PC-3 (cell line): ENCODE measurements around the gene ITGA8. TPM values are rescaled to one million over a fixed set of nuclear protein-coding genes. Genes with fewer than 3 reads are reported as not detected.

Experiments used
- ATAC-seq: fragments of 200-7000 bp; cut with Tn5 transposase; 2 replicates; pipeline ENCODE4 v1.9.1; 2020; ENCODE audit warnings: mild to moderate bottlenecking, moderate library complexity
- BruUV-seq: library from RNA; stranded (reverse); fragments of 400-500 nt; replicated peaks from 2 replicates; lab custom pipeline; 2021; lab: Mats Ljungman, UMichigan
- CTCF ChIA-PET: fragments of 300-600 bp; sonication (Branson Sonifier 250); formaldehyde crosslinking; loops from one replicate; lab custom pipeline; 2022; ENCODE audit warnings: antibody characterized with exemption; lab: Charles Lee
- POLR2A ChIA-PET: fragments of 300-600 bp; sonication (Branson Sonifier 250); formaldehyde crosslinking; loops from one replicate; lab custom pipeline; 2022; ENCODE audit warnings: antibody characterized with exemption; ENCODE audit not compliant: unreplicated experiment; lab: Charles Lee
- DNase-seq: peaks from one replicate; pipeline ENCODE4 v3.0.0-alpha.2; 2015
- H2AFZ ChIP-seq: fragments of 300-600 bp; sonication (generic); 2 replicates; pipeline ENCODE4 v1.6.0; 2016; ENCODE audit warnings: antibody characterized with exemption, low read length
- H3F3A ChIP-seq: fragments of 300-600 bp; sonication (generic); one replicate; pipeline ENCODE4 v1.6.0; 2017; ENCODE audit warnings: antibody characterized with exemption, low read length, control low read depth, mild to moderate bottlenecking; ENCODE audit not compliant: unreplicated experiment
- H3K27ac ChIP-seq: fragments of 300-600 bp; sonication (generic); 2 replicates; pipeline ENCODE4 v1.5.1; 2016; ENCODE audit warnings: mild to moderate bottlenecking, low read length
- H3K27me3 ChIP-seq: fragments of 300-600 bp; sonication (generic); 2 replicates; pipeline ENCODE4 v1.6.1; 2016; ENCODE audit warnings: low read length, mixed read lengths
- H3K36me3 ChIP-seq: fragments of 300-600 bp; sonication (generic); 2 replicates; pipeline ENCODE4 v1.6.1; 2016; ENCODE audit warnings: low read depth, mixed run types, low read length, mixed read lengths
- H3K4me1 ChIP-seq: fragments of 300-600 bp; sonication (generic); 2 replicates; pipeline ENCODE4 v1.5.1; 2016; ENCODE audit warnings: low read length; ENCODE audit not compliant: insufficient read depth
- H3K4me2 ChIP-seq: fragments of 300-600 bp; sonication (generic); 2 replicates; pipeline ENCODE4 v1.6.0; 2016; ENCODE audit warnings: low read length
- H3K4me3 ChIP-seq: fragments of 300-600 bp; sonication (generic); 2 replicates; pipeline ENCODE4 v1.5.1; 2016; ENCODE audit warnings: mild to moderate bottlenecking, low read length, mixed read lengths
- H3K79me2 ChIP-seq: fragments of 300-600 bp; sonication (generic); 2 replicates; pipeline ENCODE4 v1.6.1; 2017; ENCODE audit warnings: low read length, mixed read lengths
- H3K9ac ChIP-seq: fragments of 300-600 bp; sonication (generic); 2 replicates; pipeline ENCODE4 v1.6.0; 2016; ENCODE audit warnings: mild to moderate bottlenecking, low read length
- H3K9me2 ChIP-seq: fragments of 300-600 bp; sonication (generic); replicated peaks from 2 replicates; pipeline ENCODE4 v1.6.1; 2016; ENCODE audit warnings: mixed run types, low read length, mixed read lengths
- H3K9me3 ChIP-seq: fragments of 300-600 bp; sonication (generic); 2 replicates; pipeline ENCODE4 v1.6.1; 2016; ENCODE audit warnings: low read length, mixed read lengths
- H4K20me1 ChIP-seq: fragments of 300-600 bp; sonication (generic); 2 replicates; pipeline ENCODE4 v1.6.1; 2016; ENCODE audit warnings: low read length, mixed read lengths
- EZH2 ChIP-seq: fragments of 300-600 bp; sonication (generic); IDR thresholded peaks from one replicate; pipeline ENCODE4 v1.6.1; 2017; ENCODE audit warnings: antibody characterized with exemption, mild to moderate bottlenecking, low read length; ENCODE audit not compliant: unreplicated experiment
- EZH2phosphoT487 ChIP-seq: fragments of 300-600 bp; sonication (generic); IDR thresholded peaks from 2 replicates; pipeline ENCODE4 v1.6.1; 2018; ENCODE audit warnings: mild to moderate bottlenecking, antibody characterized with exemption, low read length, borderline replicate concordance
- intact Hi-C: fragments of 100-400 bp; cut with micrococcal nuclease; formaldehyde crosslinking; loops from 2 replicates; pipeline ENCODE4 v1.9.0; 2023
- total RNA-seq: library from RNA; depleted of rRNA; stranded (reverse); fragments of >200 nt; gene quantifications from 2 replicates; pipeline ENCODE4 v1.2.3, GENCODE V29; 2014
- TF ChIP-seq, protein P1 (sequence below): fragments of 300-600 bp; sonication (generic); conservative IDR thresholded peaks from 2 replicates; pipeline ENCODE4 v1.5.1; 2017; ENCODE audit warnings: antibody characterized with exemption, low read depth, mild to moderate bottlenecking, low read length

Gene ITGA8
- total RNA-seq, 1 experiment from 2014 or later: not detected

DNA sequence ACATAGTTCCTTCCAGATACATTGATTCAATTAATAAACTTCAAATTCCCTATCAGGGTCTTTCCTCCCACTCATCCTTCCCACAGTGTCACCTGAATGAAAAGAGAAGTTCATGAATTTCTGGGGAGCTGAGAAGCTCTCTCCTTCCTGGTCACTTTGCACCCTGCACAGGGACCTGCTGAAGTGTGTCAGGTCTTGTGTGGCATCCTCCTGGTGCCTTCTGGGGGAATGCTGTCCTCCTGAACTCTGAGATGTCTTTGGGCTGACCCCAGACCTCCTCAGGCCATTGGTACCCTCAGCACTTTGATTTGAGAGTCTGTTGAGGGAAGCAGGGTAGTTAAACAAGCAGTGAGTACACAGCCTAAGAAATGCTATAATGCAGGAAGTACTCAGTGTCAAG is 39.5 kb upstream of the ITGA8 start:
- no peak overlapping the region for H2AFZ ChIP-seq
- 0 out of 2 replicates have a peak, but pooled peaks cover 8% of the 10 kb centered on the region for H3K27me3 ChIP-seq
- TF ChIP-seq, protein P1, sequence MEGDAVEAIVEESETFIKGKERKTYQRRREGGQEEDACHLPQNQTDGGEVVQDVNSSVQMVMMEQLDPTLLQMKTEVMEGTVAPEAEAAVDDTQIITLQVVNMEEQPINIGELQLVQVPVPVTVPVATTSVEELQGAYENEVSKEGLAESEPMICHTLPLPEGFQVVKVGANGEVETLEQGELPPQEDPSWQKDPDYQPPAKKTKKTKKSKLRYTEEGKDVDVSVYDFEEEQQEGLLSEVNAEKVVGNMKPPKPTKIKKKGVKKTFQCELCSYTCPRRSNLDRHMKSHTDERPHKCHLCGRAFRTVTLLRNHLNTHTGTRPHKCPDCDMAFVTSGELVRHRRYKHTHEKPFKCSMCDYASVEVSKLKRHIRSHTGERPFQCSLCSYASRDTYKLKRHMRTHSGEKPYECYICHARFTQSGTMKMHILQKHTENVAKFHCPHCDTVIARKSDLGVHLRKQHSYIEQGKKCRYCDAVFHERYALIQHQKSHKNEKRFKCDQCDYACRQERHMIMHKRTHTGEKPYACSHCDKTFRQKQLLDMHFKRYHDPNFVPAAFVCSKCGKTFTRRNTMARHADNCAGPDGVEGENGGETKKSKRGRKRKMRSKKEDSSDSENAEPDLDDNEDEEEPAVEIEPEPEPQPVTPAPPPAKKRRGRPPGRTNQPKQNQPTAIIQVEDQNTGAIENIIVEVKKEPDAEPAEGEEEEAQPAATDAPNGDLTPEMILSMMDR: no peak
- TF ChIP-seq EZH2: no peak
- TF ChIP-seq EZH2phosphoT487: no peak
- no peak for DNase-seq
- H3K9me3 ChIP-seq: no peaks in the 10 kb centered on the region
- no TSS peak for BruUV-seq
- intact Hi-C loops: no loop called here
- CTCF ChIA-PET: no interaction called here
- no peak overlapping the region for H3K9ac ChIP-seq
- no peak overlapping the region for H3K27ac ChIP-seq
- H3F3A ChIP-seq: no peaks in the 10 kb centered on the region
- POLR2A ChIA-PET: no interaction called here
- no peaks in the 10 kb centered on the region for H3K4me1 ChIP-seq
- H4K20me1 ChIP-seq: no peaks in the 10 kb centered on the region
- H3K4me2 ChIP-seq: no peak overlapping the region
- H3K4me3 ChIP-seq: no peak overlapping the region
- H3K9me2 ChIP-seq: no peaks in the 10 kb centered on the region
- no peaks in the 10 kb centered on the region for H3K79me2 ChIP-seq
- no peaks in the 10 kb centered on the region for H3K36me3 ChIP-seq
- no peak for ATAC-seq

DNA sequence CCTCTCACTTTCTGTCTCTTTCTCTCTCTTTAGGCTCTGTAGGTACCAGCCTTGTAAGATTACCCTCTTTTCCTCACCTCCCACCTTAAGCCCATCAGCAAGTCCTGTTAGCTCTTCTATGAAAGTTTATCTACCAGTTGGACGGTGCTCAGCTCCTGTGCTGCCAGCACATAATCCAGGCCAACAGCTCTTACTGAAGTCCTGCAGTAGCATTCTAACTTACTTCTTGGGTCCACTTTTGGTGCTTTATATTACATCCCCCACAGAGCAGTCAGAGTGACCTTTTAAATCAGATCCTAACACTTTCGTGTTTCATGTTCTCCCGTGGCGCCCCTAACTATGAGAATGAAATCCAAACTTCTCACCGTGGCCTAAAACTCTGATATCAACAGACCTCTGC is 38.9 kb upstream of the ITGA8 start:
- Histone ChIP-seq H3K9me3 (no peaks in the 10 kb centered on the region), H3K36me3 (no peaks in the 10 kb centered on the region), H4K20me1 (no peaks in the 10 kb centered on the region), H3K9me2 (no peaks in the 10 kb centered on the region), H2AFZ (no peak overlapping the region), H3K27me3 (0 out of 2 replicates have a peak, but pooled peaks cover 8% of the 10 kb centered on the region), H3K4me2 (no peak overlapping the region), H3K27ac (no peak overlapping the region), H3K4me3 (no peak overlapping the region), H3K79me2 (no peaks in the 10 kb centered on the region), H3F3A (no peaks in the 10 kb centered on the region), H3K4me1 (no peaks in the 10 kb centered on the region), H3K9ac (no peak overlapping the region)
- intact Hi-C loops: no loop called here
- no peak for ATAC-seq
- POLR2A ChIA-PET: no interaction called here
- TF ChIP-seq EZH2phosphoT487 (no peak), EZH2 (no peak)
- TF ChIP-seq, protein P1: no peak
- CTCF ChIA-PET: no interaction called here
- DNase-seq: no peak
- BruUV-seq: no TSS peak

DNA sequence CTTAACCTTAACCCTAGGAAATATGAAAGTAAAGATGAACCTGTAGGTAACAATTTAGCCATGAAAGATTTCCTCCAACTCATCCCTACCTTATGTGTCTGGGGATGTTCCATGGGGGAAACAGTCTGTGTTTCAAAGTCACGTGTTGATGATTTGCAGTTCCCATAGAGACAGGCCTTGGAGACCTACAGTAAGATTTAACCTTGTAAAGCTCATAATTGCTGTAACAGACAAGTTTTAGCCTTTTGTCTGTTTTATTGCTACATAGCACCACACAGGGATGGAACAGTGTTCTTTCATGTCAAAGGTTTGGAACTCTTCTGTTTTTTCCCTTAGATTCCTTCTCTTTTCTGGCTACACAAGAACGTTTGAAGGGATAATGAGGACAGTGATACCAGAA is 35.2 kb upstream of the ITGA8 start:
- 0 out of 2 replicates have a peak, but pooled peaks cover 8% of the 10 kb centered on the region for H3K27me3 ChIP-seq
- TF ChIP-seq EZH2phosphoT487 (no peak), EZH2 (no peak)
- TF ChIP-seq, protein P1: no peak

More for the DNA sequence above, 35.2 kb upstream of the ITGA8 start:
- no peaks in the 10 kb centered on the region for H4K20me1 ChIP-seq
- BruUV-seq: no TSS peak
- POLR2A ChIA-PET: no interaction called here
- H3K36me3 ChIP-seq: no peaks in the 10 kb centered on the region
- ATAC-seq: no peak
- CTCF ChIA-PET: no interaction called here
- H3F3A ChIP-seq: no peaks in the 10 kb centered on the region
- no peak overlapping the region for H3K4me3 ChIP-seq
- no peak overlapping the region for H3K9ac ChIP-seq
- no peak overlapping the region for H2AFZ ChIP-seq
- H3K9me2 ChIP-seq: no peaks in the 10 kb centered on the region
- H3K4me1 ChIP-seq: no peaks in the 10 kb centered on the region
- no peaks in the 10 kb centered on the region for H3K9me3 ChIP-seq
- intact Hi-C loops: no loop called here
- DNase-seq: no peak
- H3K79me2 ChIP-seq: no peaks in the 10 kb centered on the region
- no peak overlapping the region for H3K27ac ChIP-seq
- H3K4me2 ChIP-seq: no peak overlapping the region
